GM12873 (cell line): ENCODE measurements around the gene EIF4G1.

ENCODE experiments used
- TF ChIP-seq, protein P1 (sequence below): IDR thresholded peaks from 2 replicates; pipeline ENCODE4 v1.5.1; 2012; ENCODE audit warnings: low read depth, mild to moderate bottlenecking, moderate library complexity, low read length, control low read depth; ENCODE audit not compliant: insufficient read depth; ENCODE audit errors: missing control alignments

EIF4G1 gene

DNA sequence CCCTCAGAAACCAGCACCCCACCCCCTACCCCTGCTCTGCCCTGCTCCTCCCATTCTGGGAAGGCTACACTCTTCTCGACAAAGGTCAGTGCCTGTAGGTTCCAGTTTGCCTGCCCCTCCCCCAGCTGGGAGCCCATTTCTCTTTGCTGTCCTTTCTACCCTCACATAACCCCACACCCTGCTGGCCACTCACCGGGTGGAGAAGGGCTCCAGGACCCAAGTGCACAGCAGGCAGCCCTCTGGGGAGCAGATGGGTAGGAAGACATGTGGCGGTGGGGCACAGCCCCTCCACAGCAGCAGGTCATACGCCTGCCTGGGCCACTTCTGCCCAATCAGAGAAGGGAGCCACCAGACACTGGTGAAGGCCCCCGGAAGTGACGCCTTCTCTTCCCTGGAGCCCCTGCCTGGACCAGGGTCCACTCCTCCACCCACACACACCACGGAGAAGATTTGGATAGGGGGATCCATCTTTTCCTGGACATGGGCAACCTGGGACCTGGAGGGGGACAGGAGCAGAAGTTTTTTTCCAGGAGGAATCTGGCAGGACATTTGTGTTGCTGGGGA is 63.6 kb downstream of the EIF4G1 start, which contains the start of gene THPO:
Gene THPO (minus strand): TSS at position 326 of the 564 bp plus-strand sequence. CDS start 1,948 bp downstream, outside the sequence.
- TF ChIP-seq, protein P1, sequence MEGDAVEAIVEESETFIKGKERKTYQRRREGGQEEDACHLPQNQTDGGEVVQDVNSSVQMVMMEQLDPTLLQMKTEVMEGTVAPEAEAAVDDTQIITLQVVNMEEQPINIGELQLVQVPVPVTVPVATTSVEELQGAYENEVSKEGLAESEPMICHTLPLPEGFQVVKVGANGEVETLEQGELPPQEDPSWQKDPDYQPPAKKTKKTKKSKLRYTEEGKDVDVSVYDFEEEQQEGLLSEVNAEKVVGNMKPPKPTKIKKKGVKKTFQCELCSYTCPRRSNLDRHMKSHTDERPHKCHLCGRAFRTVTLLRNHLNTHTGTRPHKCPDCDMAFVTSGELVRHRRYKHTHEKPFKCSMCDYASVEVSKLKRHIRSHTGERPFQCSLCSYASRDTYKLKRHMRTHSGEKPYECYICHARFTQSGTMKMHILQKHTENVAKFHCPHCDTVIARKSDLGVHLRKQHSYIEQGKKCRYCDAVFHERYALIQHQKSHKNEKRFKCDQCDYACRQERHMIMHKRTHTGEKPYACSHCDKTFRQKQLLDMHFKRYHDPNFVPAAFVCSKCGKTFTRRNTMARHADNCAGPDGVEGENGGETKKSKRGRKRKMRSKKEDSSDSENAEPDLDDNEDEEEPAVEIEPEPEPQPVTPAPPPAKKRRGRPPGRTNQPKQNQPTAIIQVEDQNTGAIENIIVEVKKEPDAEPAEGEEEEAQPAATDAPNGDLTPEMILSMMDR: no peak

- TF ChIP-seq, protein P1: no peak
Observed at GRCh38 chr3:184378651-184379357, 64.4 kb downstream of the EIF4G1 start.

- TF ChIP-seq, protein P1: no peak
Observed at GRCh38 chr3:184379358-184380184, 65.2 kb downstream of the EIF4G1 start, which contains the start of gene CHRD. Gene CHRD (plus strand): TSS chr3:184380054. CDS start chr3:184380319, 265 bp downstream.

DNA sequence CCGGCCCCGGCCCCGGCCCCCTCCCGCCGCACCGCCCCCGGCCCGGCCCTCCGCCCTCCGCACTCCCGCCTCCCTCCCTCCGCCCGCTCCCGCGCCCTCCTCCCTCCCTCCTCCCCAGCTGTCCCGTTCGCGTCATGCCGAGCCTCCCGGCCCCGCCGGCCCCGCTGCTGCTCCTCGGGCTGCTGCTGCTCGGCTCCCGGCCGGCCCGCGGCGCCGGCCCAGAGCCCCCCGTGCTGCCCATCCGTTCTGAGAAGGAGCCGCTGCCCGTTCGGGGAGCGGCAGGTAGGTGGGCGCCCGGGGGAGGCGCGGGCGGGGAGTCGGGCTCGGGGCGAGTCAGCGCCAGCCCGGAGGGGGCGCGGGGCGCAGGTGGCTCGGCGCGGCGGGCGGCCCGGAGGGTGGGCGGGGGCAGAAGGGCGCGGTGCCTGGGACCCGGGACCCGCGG is 65.8 kb downstream of the EIF4G1 start:
- TF ChIP-seq, protein P1: no peak

- TF ChIP-seq, protein P1: no peak
Observed at GRCh38 chr3:184380627-184381260, 66.3 kb downstream of the EIF4G1 start.

DNA sequence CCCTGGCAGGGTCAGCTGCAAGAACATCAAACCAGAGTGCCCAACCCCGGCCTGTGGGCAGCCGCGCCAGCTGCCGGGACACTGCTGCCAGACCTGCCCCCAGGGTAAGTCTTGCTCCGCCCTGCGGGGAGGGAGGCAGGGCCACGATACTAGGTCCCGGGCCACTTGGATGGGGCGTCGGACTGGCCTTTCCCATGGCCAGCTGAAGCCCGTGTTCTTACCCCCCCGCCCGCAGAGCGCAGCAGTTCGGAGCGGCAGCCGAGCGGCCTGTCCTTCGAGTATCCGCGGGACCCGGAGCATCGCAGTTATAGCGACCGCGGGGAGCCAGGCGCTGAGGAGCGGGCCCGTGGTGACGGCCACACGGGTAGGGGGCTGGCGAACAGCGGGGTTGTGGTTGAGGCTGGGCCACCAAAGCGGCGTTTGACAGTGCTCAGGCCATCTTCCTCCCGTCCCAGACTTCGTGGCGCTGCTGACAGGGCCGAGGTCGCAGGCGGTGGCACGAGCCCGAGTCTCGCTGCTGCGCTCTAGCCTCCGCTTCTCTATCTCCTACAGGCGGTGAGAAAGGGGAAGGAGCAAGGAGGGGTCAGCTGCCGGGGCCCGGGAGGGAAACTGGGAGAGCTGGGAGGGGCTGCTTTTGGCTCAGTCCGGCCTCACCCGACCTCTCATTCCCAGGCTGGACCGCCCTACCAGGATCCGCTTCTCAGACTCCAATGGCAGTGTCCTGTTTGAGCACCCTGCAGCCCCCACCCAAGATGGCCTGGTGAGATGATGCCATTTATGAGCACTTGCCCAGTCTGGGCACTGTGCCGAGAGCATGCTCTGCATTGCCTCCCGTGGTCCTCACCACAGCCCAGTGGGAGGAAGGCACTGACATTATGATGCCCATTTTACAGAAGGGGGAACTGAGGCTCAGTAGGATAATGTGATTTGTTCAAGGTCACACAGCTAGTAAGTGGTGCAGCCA is 67.1 kb downstream of the EIF4G1 start:
- TF ChIP-seq, protein P1: no peak
